CD4-positive, alpha-beta T cell treated with Interleukin-15 for 1 hour (primary cell): ENCODE measurements around the gene ACSS1.

Source experiments
- DNase-seq: peaks from one replicate; pipeline ENCODE4 v3.0.0-alpha.2; 2020

Gene ACSS1

GRCh38 chr20:25058051-25058846, at the start of gene ACSS1:
Gene ACSS1, minus strand, starts transcription at chr20:25058139. Its CDS starts 37 bp downstream, at chr20:25058102.
- DNase-seq: peak; percentile 77

GRCh38 chr20:25103526-25103925, 45.6 kb upstream of the ACSS1 start:
- DNase-seq: no peak

- no peak for DNase-seq
These were observed 43.0 kb upstream of the ACSS1 start for GRCh38 chr20:25100914-25101313.

GRCh38 chr20:25099601-25100140, 41.7 kb upstream of the ACSS1 start:
- DNase-seq: no peak

GRCh38 chr20:25097498-25097897, 39.6 kb upstream of the ACSS1 start:
- DNase-seq: no peak

GRCh38 chr20:25090492-25091429, 32.8 kb upstream of the ACSS1 start:
- peak; percentile 74 for DNase-seq

- DNase-seq: no peak
These were observed 31.7 kb upstream of the ACSS1 start for GRCh38 chr20:25089662-25090061.

GRCh38 chr20:25089096-25089495, 31.2 kb upstream of the ACSS1 start:
- no peak for DNase-seq

GRCh38 chr20:25088267-25088666, 30.3 kb upstream of the ACSS1 start:
- DNase-seq: no peak

GRCh38 chr20:25087186-25087929, 29.4 kb upstream of the ACSS1 start:
- no peak for DNase-seq

- no peak for DNase-seq
These were observed 28.0 kb upstream of the ACSS1 start for GRCh38 chr20:25085756-25086495.

GRCh38 chr20:25084626-25085187, 26.8 kb upstream of the ACSS1 start:
- DNase-seq: no peak

GRCh38 chr20:25083773-25084625, 26.1 kb upstream of the ACSS1 start:
- no peak for DNase-seq

- DNase-seq: no peak
These were observed 25.3 kb upstream of the ACSS1 start for GRCh38 chr20:25083141-25083772.

- DNase-seq: no peak
These were observed 24.5 kb upstream of the ACSS1 start for GRCh38 chr20:25082498-25082873.

- no peak for DNase-seq
These were observed 24.0 kb upstream of the ACSS1 start, which contains the start of gene VSX1 for GRCh38 chr20:25081730-25082497. Gene VSX1, minus strand, starts transcription at chr20:25082141. Its CDS starts 45 bp downstream, at chr20:25082096.

- DNase-seq: no peak
These were observed 23.3 kb upstream of the ACSS1 start for GRCh38 chr20:25081065-25081729.

- DNase-seq: no peak
These were observed 21.2 kb upstream of the ACSS1 start for GRCh38 chr20:25079171-25079570.

- no peak for DNase-seq
These were observed 20.7 kb upstream of the ACSS1 start for GRCh38 chr20:25078662-25079061.
